GM21737 (cell line): ENCODE results near the gene OSTM1.
"Not testable (repeated sequence)": the region's sequence is repeated elsewhere in the genome, so short reads cannot be mapped to it uniquely, and the experiment has no call there.

Experiments
- ATAC-seq: cut with Tn5 transposase; IDR thresholded peaks from one replicate; pipeline ENCODE4 v1.9.1; 2021; ENCODE audit warnings: mild to moderate bottlenecking, moderate library complexity; ENCODE audit not compliant: unreplicated experiment

The OSTM1 gene

GRCh38 chr6:108027056-108027455, 47.5 kb downstream of the OSTM1 start:
- no peak for ATAC-seq

- ATAC-seq: no peak
Measured at GRCh38 chr6:108024427-108025073, 50.0 kb downstream of the OSTM1 start.

- ATAC-seq: no peak
Measured at GRCh38 chr6:108020472-108021116, 53.9 kb downstream of the OSTM1 start.

GRCh38 chr6:108016283-108016682, 58.3 kb downstream of the OSTM1 start:
- ATAC-seq: not testable (repeated sequence)

- no peak for ATAC-seq
Measured at GRCh38 chr6:108013787-108014439, 60.6 kb downstream of the OSTM1 start.

GRCh38 chr6:108009894-108010293, 64.6 kb downstream of the OSTM1 start:
- ATAC-seq: no peak

GRCh38 chr6:108009258-108009657, 65.3 kb downstream of the OSTM1 start:
- ATAC-seq: not testable (repeated sequence)

- ATAC-seq: no peak
Measured at GRCh38 chr6:108008363-108008762, 66.2 kb downstream of the OSTM1 start.

GRCh38 chr6:108005961-108006360, 68.6 kb downstream of the OSTM1 start:
- no peak for ATAC-seq

GRCh38 chr6:108004861-108005260, 69.7 kb downstream of the OSTM1 start:
- no peak for ATAC-seq

GRCh38 chr6:108002365-108003221, 71.9 kb downstream of the OSTM1 start:
- ATAC-seq: no peak

- no peak for ATAC-seq
Measured at GRCh38 chr6:108001696-108002231, 72.8 kb downstream of the OSTM1 start.

- not testable (repeated sequence) for ATAC-seq
Measured at GRCh38 chr6:108000259-108000658, 74.3 kb downstream of the OSTM1 start.

- ATAC-seq: no peak
Measured at GRCh38 chr6:107999341-107999740, 75.2 kb downstream of the OSTM1 start.

- ATAC-seq: no peak
Measured at GRCh38 chr6:107991772-107992550, 82.6 kb downstream of the OSTM1 start.
